OCI-LY1 (cell line): ENCODE data around the gene PCDH10.

Experiments
- H2AFZ ChIP-seq: fragments of 200-600 bp; sonication (generic), shearing (Covaris generic); 2 replicates; pipeline ENCODE4 v1.6.0; 2014; ENCODE audit warnings: antibody characterized with exemption, mild to moderate bottlenecking, low read length
- H3F3A ChIP-seq: fragments of 200-600 bp; sonication (generic), shearing (Covaris generic); 2 replicates; pipeline ENCODE4 v1.6.0; 2014; ENCODE audit warnings: mild to moderate bottlenecking, antibody characterized with exemption, low read length, moderate library complexity; ENCODE audit not compliant: insufficient read depth
- H3K27ac ChIP-seq: fragments of 200-600 bp; sonication (generic); 2 replicates; pipeline ENCODE4 v1.5.1; 2014; ENCODE audit warnings: low read length, mixed run types, mild to moderate bottlenecking, low read depth; ENCODE audit not compliant: poor library complexity, severe bottlenecking
- H3K27me3 ChIP-seq: fragments of 200-600 bp; sonication (generic); 2 replicates; pipeline ENCODE4 v1.6.0; 2014; ENCODE audit warnings: antibody characterized with exemption, mild to moderate bottlenecking, low read length, moderate library complexity; ENCODE audit not compliant: insufficient read depth
- H3K36me3 ChIP-seq: fragments of 200-600 bp; sonication (generic); 2 replicates; pipeline ENCODE4 v1.6.1; 2014; ENCODE audit warnings: mild to moderate bottlenecking, antibody characterized with exemption, low read length, moderate library complexity, mixed read lengths; ENCODE audit not compliant: insufficient read depth
- H3K4me1 ChIP-seq: fragments of 200-600 bp; sonication (generic); 2 replicates; pipeline ENCODE4 v1.5.1; 2014; ENCODE audit warnings: mild to moderate bottlenecking, low read length, moderate library complexity; ENCODE audit not compliant: insufficient read depth, severe bottlenecking
- H3K4me2 ChIP-seq: fragments of 200-600 bp; sonication (generic), shearing (Covaris generic); 2 replicates; pipeline ENCODE4 v1.6.1; 2014; ENCODE audit warnings: low read length
- H3K4me3 ChIP-seq: fragments of 200-600 bp; sonication (generic); 2 replicates; pipeline ENCODE4 v1.5.1; 2014; ENCODE audit warnings: low read length, low read depth, mild to moderate bottlenecking, mixed read lengths; ENCODE audit not compliant: poor library complexity, severe bottlenecking
- H3K79me2 ChIP-seq: fragments of 200-600 bp; shearing (Covaris generic); 2 replicates; pipeline ENCODE4 v1.6.1; 2016; ENCODE audit warnings: mixed run types, low read length, mixed read lengths; ENCODE audit not compliant: insufficient read depth
- H3K9ac ChIP-seq: fragments of 200-600 bp; sonication (generic), shearing (Covaris generic); 2 replicates; pipeline ENCODE4 v1.6.1; 2014; ENCODE audit warnings: mild to moderate bottlenecking, low read length, mixed read lengths
- H3K9me2 ChIP-seq: fragments of 200-600 bp; sonication (generic), shearing (Covaris generic); 2 replicates; pipeline ENCODE4 v1.6.1; 2014; ENCODE audit warnings: low read depth, mild to moderate bottlenecking, low read length, mixed read lengths
- H3K9me3 ChIP-seq: fragments of 200-600 bp; shearing (Covaris generic); 2 replicates; pipeline ENCODE4 v1.6.1; 2014; ENCODE audit warnings: low read length, mixed read lengths
- H4K20me1 ChIP-seq: fragments of 200-600 bp; sonication (generic), shearing (Covaris generic); 2 replicates; pipeline ENCODE4 v1.6.0; 2016; ENCODE audit warnings: mild to moderate bottlenecking, low read length; ENCODE audit not compliant: insufficient read depth
- EZH2 ChIP-seq: fragments of 200-600 bp; sonication (generic), shearing (Covaris generic); IDR thresholded peaks from 2 replicates; pipeline ENCODE4 v1.8.0; 2017; ENCODE audit warnings: borderline replicate concordance, mixed run types, mild to moderate bottlenecking, antibody characterized with exemption, low read length, moderate library complexity, mixed read lengths
- TF ChIP-seq, protein P1 (sequence below): fragments of 200-600 bp; sonication (generic), shearing (Covaris generic); IDR thresholded peaks from 2 replicates; pipeline ENCODE4 v1.5.1; 2017; ENCODE audit warnings: mild to moderate bottlenecking, antibody characterized with exemption, low read length, moderate library complexity, mixed read lengths

Gene PCDH10

GRCh38 chr4:133148690-133149363, at the start of gene PCDH10:
Gene PCDH10, plus strand, starts transcription at chr4:133149294. Its CDS starts 847 bp downstream, at chr4:133150141.
- Histone ChIP-seq H3K36me3 (no peaks in the 10 kb centered on the region), H3K27ac (no peak within 1 kb of the TSS), H4K20me1 (no peaks in the 10 kb centered on the region), H2AFZ (no peak within 1 kb of the TSS; the same call in 1 of the 2 replicates), H3K9me3 (peaks cover 36% of the 10 kb centered on the region), H3K9ac (no peak within 1 kb of the TSS), H3K9me2 (no peaks in the 10 kb centered on the region), H3F3A (no peaks in the 10 kb centered on the region), H3K4me3 (no peak within 1 kb of the TSS), H3K27me3 (no peaks in the 10 kb centered on the region), H3K79me2 (no peaks in the 10 kb centered on the region), H3K4me1 (peaks cover 28% of the 10 kb centered on the region), H3K4me2 (no peak within 1 kb of the TSS)
- TF ChIP-seq EZH2: no peak
- TF ChIP-seq, protein P1, sequence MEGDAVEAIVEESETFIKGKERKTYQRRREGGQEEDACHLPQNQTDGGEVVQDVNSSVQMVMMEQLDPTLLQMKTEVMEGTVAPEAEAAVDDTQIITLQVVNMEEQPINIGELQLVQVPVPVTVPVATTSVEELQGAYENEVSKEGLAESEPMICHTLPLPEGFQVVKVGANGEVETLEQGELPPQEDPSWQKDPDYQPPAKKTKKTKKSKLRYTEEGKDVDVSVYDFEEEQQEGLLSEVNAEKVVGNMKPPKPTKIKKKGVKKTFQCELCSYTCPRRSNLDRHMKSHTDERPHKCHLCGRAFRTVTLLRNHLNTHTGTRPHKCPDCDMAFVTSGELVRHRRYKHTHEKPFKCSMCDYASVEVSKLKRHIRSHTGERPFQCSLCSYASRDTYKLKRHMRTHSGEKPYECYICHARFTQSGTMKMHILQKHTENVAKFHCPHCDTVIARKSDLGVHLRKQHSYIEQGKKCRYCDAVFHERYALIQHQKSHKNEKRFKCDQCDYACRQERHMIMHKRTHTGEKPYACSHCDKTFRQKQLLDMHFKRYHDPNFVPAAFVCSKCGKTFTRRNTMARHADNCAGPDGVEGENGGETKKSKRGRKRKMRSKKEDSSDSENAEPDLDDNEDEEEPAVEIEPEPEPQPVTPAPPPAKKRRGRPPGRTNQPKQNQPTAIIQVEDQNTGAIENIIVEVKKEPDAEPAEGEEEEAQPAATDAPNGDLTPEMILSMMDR: no peak

DNA sequence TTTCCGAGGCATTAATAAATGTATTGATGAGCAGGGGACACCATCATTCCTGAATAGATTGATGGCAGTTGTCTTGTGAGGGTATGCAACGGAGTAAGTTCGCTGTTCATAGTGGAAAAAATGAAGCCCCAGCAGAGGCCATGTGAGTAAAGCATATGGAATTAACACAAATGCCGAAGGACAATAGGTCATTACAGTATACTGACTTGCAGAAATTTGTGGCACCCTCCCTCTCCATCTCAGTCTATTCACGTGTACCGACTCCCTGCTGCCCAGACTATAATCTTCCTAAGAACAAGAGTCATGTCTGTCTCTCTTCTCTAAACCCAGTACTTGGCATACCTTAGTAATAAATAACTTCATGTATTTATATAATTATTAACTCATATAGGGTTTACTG, 47.1 kb upstream of the PCDH10 start:
- H3K36me3 ChIP-seq: no peaks in the 10 kb centered on the region
- H4K20me1 ChIP-seq: no peaks in the 10 kb centered on the region
- peaks cover 9% of the 10 kb centered on the region for H3K9me3 ChIP-seq
- no peaks in the 10 kb centered on the region for H3F3A ChIP-seq
- no peak overlapping the region for H3K27ac ChIP-seq
- TF ChIP-seq, protein P1: no peak
- no peak for TF ChIP-seq EZH2
- H3K4me1 ChIP-seq: no peaks in the 10 kb centered on the region
- no peak overlapping the region for H3K9ac ChIP-seq
- H3K9me2 ChIP-seq: no peaks in the 10 kb centered on the region
- peak overlapping the region; percentile 34; the same call in 1 of the 2 replicates for H2AFZ ChIP-seq
- H3K4me3 ChIP-seq: no peak overlapping the region
- H3K4me2 ChIP-seq: no peak overlapping the region
- H3K79me2 ChIP-seq: no peaks in the 10 kb centered on the region
- H3K27me3 ChIP-seq: no peaks in the 10 kb centered on the region

DNA sequence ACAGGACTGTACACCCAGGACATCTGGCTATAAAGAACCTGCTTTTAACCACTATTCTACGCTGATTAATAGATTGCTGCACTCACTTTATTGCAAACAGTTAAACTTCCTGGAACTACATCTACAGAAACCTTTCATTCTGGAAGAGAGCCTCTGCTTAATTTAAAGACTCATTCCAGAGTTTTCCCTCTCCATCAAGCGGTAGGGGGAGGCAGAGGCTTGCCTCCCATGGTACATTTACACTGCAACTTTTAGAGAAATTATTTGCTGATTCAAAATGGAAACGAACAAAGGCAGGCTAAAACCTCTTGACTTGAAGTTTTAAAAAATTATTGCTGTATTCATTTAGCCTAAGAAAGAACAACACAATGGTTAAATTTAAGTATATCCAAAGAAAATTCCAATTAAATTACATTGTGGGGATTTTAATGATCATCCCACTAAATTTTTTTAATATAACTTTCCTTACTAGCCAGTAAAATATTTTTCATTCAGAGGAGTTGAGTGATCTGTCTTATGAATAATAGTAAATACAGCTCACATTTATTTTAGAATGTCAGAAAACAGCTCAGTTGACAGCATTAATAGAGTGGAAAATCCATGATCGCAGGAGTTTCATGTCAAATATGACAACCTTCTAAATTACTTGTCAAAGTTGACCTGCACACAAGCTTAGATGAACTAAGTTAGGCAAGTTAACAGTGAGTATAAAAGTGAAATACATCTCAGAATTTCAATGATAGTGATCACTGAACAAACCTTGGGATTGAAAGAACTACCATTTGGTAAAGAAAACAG, 46.3 kb upstream of the PCDH10 start:
- Histone ChIP-seq H3K79me2 (no peaks in the 10 kb centered on the region), H3K27me3 (no peaks in the 10 kb centered on the region), H3K4me1 (no peaks in the 10 kb centered on the region), H3K4me2 (no peak overlapping the region), H3K9me2 (no peaks in the 10 kb centered on the region), H3K9me3 (peaks cover 9% of the 10 kb centered on the region), H3K4me3 (no peak overlapping the region), H4K20me1 (no peaks in the 10 kb centered on the region), H3F3A (no peaks in the 10 kb centered on the region), H2AFZ (peak overlapping the region; percentile 34; the same call in 1 of the 2 replicates), H3K27ac (no peak overlapping the region), H3K36me3 (no peaks in the 10 kb centered on the region), H3K9ac (no peak overlapping the region)
- TF ChIP-seq, protein P1: no peak
- no peak for TF ChIP-seq EZH2
